Osteocyte (in vitro differentiated cells): ENCODE results near the gene PRSS48. TPM values are rescaled to one million over a fixed set of nuclear protein-coding genes. Genes with fewer than 3 reads are reported as not detected.

Experiments used
- DNase-seq: peaks from one replicate; pipeline ENCODE4 v3.0.0; 2021; ENCODE audit warnings: mixed read lengths; ENCODE audit not compliant: unreplicated experiment; ENCODE audit errors: extremely low spot score
- H3K27ac Mint-ChIP-seq: one replicate; pipeline ENCODE4 v1.8.0; 2021; ENCODE audit warnings: mild to moderate bottlenecking, mixed read lengths; ENCODE audit not compliant: unreplicated experiment
- H3K27me3 Mint-ChIP-seq: one replicate; pipeline ENCODE4 v1.8.0; 2021; ENCODE audit warnings: mixed read lengths; ENCODE audit not compliant: unreplicated experiment
- H3K36me3 Mint-ChIP-seq: one replicate; pipeline ENCODE4 v1.8.0; 2021; ENCODE audit warnings: mixed read lengths; ENCODE audit not compliant: unreplicated experiment
- H3K4me1 Mint-ChIP-seq: one replicate; pipeline ENCODE4 v1.8.0; 2021; ENCODE audit warnings: mixed read lengths; ENCODE audit not compliant: unreplicated experiment
- H3K4me3 Mint-ChIP-seq: one replicate; pipeline ENCODE4 v1.8.0; 2021; ENCODE audit warnings: mild to moderate bottlenecking, moderate library complexity, mixed read lengths; ENCODE audit not compliant: unreplicated experiment
- H3K9me3 Mint-ChIP-seq: one replicate; pipeline ENCODE4 v1.8.0; 2021; ENCODE audit warnings: mixed read lengths; ENCODE audit not compliant: unreplicated experiment
- total RNA-seq: library from RNA; stranded (reverse); gene quantifications from 2 replicates; pipeline ENCODE4 v1.2.1, GENCODE V29; 2021
- TF ChIP-seq, protein P1 (sequence below): fragments of 200-600 bp; sonication (generic); IDR thresholded peaks from 2 replicates; pipeline ENCODE4 v1.5.0; 2021; ENCODE audit warnings: antibody characterized with exemption, mild to moderate bottlenecking, moderate library complexity

PRSS48 gene
- total RNA-seq, 1 donor from 2014 or later = not detected

DNA sequence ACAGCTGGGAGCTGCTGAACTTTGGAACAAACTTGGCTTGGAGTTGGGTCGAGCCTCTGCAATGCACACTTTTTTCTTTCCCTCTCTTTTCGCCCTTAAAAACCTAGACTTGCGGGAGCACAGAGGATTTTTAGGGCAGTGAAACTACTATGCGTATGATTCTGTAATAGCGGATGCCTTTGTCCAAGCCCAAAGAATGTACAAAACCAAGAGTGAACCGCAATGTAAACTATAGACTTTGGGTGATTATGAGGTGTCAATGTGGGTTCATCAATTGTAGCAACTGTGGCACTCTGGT lies 48.9 kb downstream of the PRSS48 start:
- Mint-ChIP-seq H3K9me3 (no peaks in the 10 kb centered on the region), H3K36me3 (no peaks in the 10 kb centered on the region), H3K27ac (peak overlapping the region; percentile 95), H3K4me1 (peaks cover 42% of the 10 kb centered on the region), H3K27me3 (no peaks in the 10 kb centered on the region), H3K4me3 (peak overlapping the region; percentile 96)
- TF ChIP-seq, protein P1, sequence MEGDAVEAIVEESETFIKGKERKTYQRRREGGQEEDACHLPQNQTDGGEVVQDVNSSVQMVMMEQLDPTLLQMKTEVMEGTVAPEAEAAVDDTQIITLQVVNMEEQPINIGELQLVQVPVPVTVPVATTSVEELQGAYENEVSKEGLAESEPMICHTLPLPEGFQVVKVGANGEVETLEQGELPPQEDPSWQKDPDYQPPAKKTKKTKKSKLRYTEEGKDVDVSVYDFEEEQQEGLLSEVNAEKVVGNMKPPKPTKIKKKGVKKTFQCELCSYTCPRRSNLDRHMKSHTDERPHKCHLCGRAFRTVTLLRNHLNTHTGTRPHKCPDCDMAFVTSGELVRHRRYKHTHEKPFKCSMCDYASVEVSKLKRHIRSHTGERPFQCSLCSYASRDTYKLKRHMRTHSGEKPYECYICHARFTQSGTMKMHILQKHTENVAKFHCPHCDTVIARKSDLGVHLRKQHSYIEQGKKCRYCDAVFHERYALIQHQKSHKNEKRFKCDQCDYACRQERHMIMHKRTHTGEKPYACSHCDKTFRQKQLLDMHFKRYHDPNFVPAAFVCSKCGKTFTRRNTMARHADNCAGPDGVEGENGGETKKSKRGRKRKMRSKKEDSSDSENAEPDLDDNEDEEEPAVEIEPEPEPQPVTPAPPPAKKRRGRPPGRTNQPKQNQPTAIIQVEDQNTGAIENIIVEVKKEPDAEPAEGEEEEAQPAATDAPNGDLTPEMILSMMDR = no peak
- DNase-seq = no peak

DNA sequence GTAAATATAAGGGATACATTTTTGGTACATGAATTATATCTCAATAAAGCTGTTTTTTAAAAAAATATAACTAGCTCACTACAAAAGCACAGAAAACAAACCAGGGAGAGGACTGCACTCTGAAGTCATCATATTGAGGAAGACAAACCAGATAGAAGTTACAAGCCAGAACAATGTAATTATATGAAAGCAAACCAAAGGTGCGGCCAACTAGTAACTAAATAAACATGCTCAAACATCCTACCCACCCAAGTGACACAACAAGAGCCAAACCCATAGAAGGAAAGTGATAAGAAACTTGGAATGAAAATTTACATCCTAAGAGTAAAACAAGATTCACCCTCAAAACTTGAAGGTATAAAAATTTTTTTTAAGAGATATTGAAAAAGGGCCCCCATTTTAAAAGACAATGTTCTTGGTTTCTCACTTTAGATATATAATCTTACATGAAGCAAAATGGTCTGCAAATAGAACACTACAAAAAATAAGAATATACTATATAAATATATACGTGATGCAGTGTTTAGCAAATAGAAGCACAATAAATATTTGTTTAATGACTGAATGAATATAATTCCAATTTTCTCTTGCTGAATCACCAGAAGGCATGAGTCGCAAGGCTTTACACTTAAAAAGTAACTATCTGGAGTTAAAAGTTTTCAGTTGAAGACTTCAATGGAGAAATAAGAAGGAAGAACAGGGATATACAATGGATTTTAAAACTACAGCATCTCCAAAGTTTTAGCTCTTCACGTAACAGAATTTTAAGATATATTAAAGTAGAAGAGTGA lies 52.5 kb downstream of the PRSS48 start:
- no peak for DNase-seq
- no peak overlapping the region for H3K27ac Mint-ChIP-seq

DNA sequence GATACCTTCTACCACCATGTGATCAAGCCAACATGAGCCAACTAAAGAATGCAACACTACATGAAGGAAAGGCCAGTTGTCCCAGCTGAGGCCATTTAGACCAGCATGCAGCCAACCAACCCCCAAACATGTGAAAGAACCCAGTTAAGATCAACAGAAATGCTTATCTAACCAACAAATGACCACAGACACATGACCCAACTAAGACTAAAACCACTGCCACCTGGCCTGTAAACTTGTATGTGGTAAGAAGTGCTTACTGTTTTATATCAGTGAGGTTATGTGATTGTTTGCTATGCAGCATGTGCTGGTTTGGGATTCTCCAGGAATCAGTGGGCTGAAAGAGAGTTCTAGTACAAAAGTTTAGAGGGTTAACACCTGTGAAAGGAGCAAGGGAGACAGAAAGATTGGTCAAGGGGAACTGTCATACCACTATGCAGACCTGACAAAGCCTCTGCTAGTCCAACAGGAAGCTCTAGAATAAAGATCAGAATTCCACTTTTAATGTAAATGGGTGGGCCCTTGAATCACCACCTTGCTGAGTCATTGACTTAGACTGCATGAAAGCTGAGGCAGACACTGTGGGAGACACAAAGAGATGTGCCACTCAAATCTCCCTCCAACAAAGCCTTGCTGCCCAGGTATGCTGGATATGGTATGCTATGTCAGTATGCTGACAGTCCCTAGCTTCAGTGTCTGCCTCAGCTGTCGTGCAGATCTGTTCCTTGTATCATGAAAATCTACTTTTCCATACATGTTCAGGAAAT lies 54.5 kb downstream of the PRSS48 start:
- no peaks in the 10 kb centered on the region for H3K36me3 Mint-ChIP-seq
- no peak overlapping the region for H3K4me3 Mint-ChIP-seq
- no peak overlapping the region for H3K27ac Mint-ChIP-seq
- no peak for DNase-seq
- H3K27me3 Mint-ChIP-seq = no peaks in the 10 kb centered on the region
- TF ChIP-seq, protein P1 = no peak
- H3K4me1 Mint-ChIP-seq = no peaks in the 10 kb centered on the region
- H3K9me3 Mint-ChIP-seq = no peaks in the 10 kb centered on the region

More for the DNA sequence above, 52.5 kb downstream of the PRSS48 start:
- TF ChIP-seq, protein P1 = no peak
- Mint-ChIP-seq H3K36me3 (no peaks in the 10 kb centered on the region), H3K27me3 (no peaks in the 10 kb centered on the region), H3K4me1 (peaks cover 9% of the 10 kb centered on the region), H3K4me3 (no peak overlapping the region), H3K9me3 (no peaks in the 10 kb centered on the region)

DNA sequence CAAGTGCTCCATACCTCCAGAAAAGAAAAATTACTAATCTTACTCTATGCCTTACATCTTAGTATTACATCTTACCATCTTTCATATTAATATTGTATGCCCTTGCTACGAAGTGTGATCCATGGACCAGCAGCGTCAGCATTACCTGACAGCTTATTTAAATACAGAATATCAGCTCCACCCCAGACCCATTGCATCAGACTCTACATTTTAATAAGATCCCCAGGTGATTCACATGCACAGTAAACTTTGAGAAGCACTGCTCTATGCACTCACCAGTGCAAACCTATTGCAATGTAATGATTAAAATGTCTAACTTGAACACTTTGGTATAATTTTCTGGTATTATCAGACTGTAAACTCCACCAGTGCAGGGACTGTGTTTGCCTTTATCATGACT lies 62.5 kb downstream of the PRSS48 start:
- DNase-seq = no peak
- no peaks in the 10 kb centered on the region for H3K36me3 Mint-ChIP-seq
- H3K4me3 Mint-ChIP-seq = no peak overlapping the region
- TF ChIP-seq, protein P1 = no peak
- no peaks in the 10 kb centered on the region for H3K4me1 Mint-ChIP-seq
- no peak overlapping the region for H3K27ac Mint-ChIP-seq
- H3K27me3 Mint-ChIP-seq = no peaks in the 10 kb centered on the region
- H3K9me3 Mint-ChIP-seq = no peaks in the 10 kb centered on the region

DNA sequence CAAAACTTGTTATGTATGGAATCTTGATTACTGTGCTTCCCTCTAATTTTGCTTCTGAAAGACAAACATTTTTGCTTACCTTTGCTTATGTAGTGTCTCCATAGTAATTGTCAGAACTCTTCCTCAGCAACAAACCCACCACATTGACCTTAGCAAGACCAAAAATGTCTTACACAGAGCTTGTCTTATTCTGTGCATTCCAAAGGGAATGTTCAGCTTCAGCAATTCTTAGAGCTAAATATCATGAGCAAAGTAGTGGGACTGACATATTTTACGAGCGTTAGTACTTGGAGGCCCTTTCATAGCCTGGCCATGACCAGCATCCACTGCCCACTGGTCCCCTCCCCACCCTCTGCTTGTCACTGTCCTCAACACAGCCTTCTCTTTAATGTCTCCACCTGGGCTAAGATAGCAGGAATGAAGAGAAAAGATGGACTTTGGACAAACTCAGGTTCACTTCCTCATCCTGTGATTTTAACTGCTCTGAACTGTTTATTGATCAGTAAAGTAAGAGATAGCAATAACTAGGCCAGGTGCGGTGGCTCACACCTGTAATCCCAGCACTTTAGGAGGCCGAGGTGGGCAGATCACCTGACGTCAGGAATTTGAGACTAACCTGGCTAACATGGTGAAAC lies 63.9 kb downstream of the PRSS48 start:
- no peak overlapping the region for H3K27ac Mint-ChIP-seq
- H3K4me1 Mint-ChIP-seq = no peaks in the 10 kb centered on the region

More for the DNA sequence above, 63.9 kb downstream of the PRSS48 start:
- H3K27me3 Mint-ChIP-seq = no peaks in the 10 kb centered on the region
- no peak overlapping the region for H3K4me3 Mint-ChIP-seq
- TF ChIP-seq, protein P1 = no peak
- DNase-seq = no peak
- no peaks in the 10 kb centered on the region for H3K9me3 Mint-ChIP-seq
- H3K36me3 Mint-ChIP-seq = no peaks in the 10 kb centered on the region
